Measurements from ENCODE around the gene DDX31.

GRCh38 chr9:132559711-132560110 lies 110.1 kb downstream of the DDX31 start:
- TF ChIP-seq CTCF (conservative IDR thresholded peaks at IDR 0.05; ENCODE audit: low read depth, low read length) (no peak), EZH2phosphoT487 (IDR thresholded peaks at IDR 0.05; ENCODE audit: borderline replicate concordance, low read length) (no peak)
